KOPT-K1 (cell line): ENCODE measurements around the gene NRXN3.
"Not testable (repeated sequence)": the region's sequence is repeated elsewhere in the genome, so short reads cannot be mapped to it uniquely, and the experiment has no call there.

ENCODE experiments used
- H3K27ac ChIP-seq: fragments of 200-600 bp; sonication (generic); 2 replicates; pipeline ENCODE4 v1.5.1; 2016; ENCODE audit warnings: antibody characterized with exemption, mild to moderate bottlenecking, low read depth, low read length; ENCODE audit not compliant: poor library complexity, severe bottlenecking
- H3K36me3 ChIP-seq: fragments of 200-600 bp; sonication (generic); 2 replicates; pipeline ENCODE4 v1.5.1; 2017; ENCODE audit warnings: antibody characterized with exemption, mild to moderate bottlenecking, low read length, moderate library complexity; ENCODE audit not compliant: insufficient read depth
- H3K9me3 ChIP-seq: fragments of 200-600 bp; sonication (generic); 2 replicates; pipeline ENCODE4 v1.5.1; 2017; ENCODE audit warnings: antibody characterized with exemption, low read length, mild to moderate bottlenecking; ENCODE audit not compliant: insufficient read depth, poor library complexity, severe bottlenecking

Gene NRXN3

GRCh38 chr14:78530078-78530477 lies 359.9 kb downstream of the NRXN3 start:
- no peaks in the 10 kb centered on the region for H3K9me3 ChIP-seq
- H3K27ac ChIP-seq, result no peak overlapping the region
- no peaks in the 10 kb centered on the region for H3K36me3 ChIP-seq

GRCh38 chr14:78534141-78534540 lies 364.0 kb downstream of the NRXN3 start:
- no peak overlapping the region for H3K27ac ChIP-seq
- H3K36me3 ChIP-seq, result no peaks in the 10 kb centered on the region
- H3K9me3 ChIP-seq, result no peaks in the 10 kb centered on the region

- no peaks in the 10 kb centered on the region for H3K9me3 ChIP-seq
- H3K36me3 ChIP-seq, result no peaks in the 10 kb centered on the region
Observed at GRCh38 chr14:78535041-78535440, 364.9 kb downstream of the NRXN3 start.

GRCh38 chr14:78541788-78542187 lies 371.6 kb downstream of the NRXN3 start:
- not testable (repeated sequence) for H3K36me3 ChIP-seq

More at GRCh38 chr14:78535041-78535440, 364.9 kb downstream of the NRXN3 start:
- no peak overlapping the region for H3K27ac ChIP-seq

GRCh38 chr14:78543433-78543832 lies 373.3 kb downstream of the NRXN3 start:
- Histone ChIP-seq H3K27ac (no peak overlapping the region), H3K36me3 (no peaks in the 10 kb centered on the region), H3K9me3 (no peaks in the 10 kb centered on the region)

More at GRCh38 chr14:78541788-78542187, 371.6 kb downstream of the NRXN3 start:
- not testable (repeated sequence) for H3K9me3 ChIP-seq, H3K27ac ChIP-seq

GRCh38 chr14:78561074-78561473 lies 390.9 kb downstream of the NRXN3 start:
- H3K9me3 ChIP-seq, result no peaks in the 10 kb centered on the region
- H3K36me3 ChIP-seq, result no peaks in the 10 kb centered on the region
- H3K27ac ChIP-seq, result no peak overlapping the region

- no peaks in the 10 kb centered on the region for H3K9me3 ChIP-seq
- H3K27ac ChIP-seq, result no peak overlapping the region
- H3K36me3 ChIP-seq, result no peaks in the 10 kb centered on the region
Observed at GRCh38 chr14:78566026-78566858, 396.1 kb downstream of the NRXN3 start.

GRCh38 chr14:78566859-78567172 lies 396.6 kb downstream of the NRXN3 start:
- no peaks in the 10 kb centered on the region for H3K36me3 ChIP-seq
- H3K27ac ChIP-seq, result no peak overlapping the region
- no peaks in the 10 kb centered on the region for H3K9me3 ChIP-seq

GRCh38 chr14:78567343-78567742 lies 397.2 kb downstream of the NRXN3 start:
- H3K36me3 ChIP-seq, result no peaks in the 10 kb centered on the region
- no peak overlapping the region for H3K27ac ChIP-seq
- peaks cover under 1% of the 10 kb centered on the region for H3K9me3 ChIP-seq

- H3K27ac ChIP-seq, H3K36me3 ChIP-seq: not testable (repeated sequence)
- peaks cover 30% of the 10 kb centered on the region for H3K9me3 ChIP-seq
Observed at GRCh38 chr14:78573736-78574135, 403.6 kb downstream of the NRXN3 start.

- Histone ChIP-seq H3K9me3 (peaks cover 30% of the 10 kb centered on the region), H3K36me3 (no peaks in the 10 kb centered on the region), H3K27ac (no peak overlapping the region)
Observed at GRCh38 chr14:78576437-78577166, 406.4 kb downstream of the NRXN3 start.

GRCh38 chr14:78581229-78581628 lies 411.1 kb downstream of the NRXN3 start:
- Histone ChIP-seq H3K36me3 (no peaks in the 10 kb centered on the region), H3K9me3 (no peaks in the 10 kb centered on the region), H3K27ac (no peak overlapping the region)

GRCh38 chr14:78586681-78587080 lies 416.5 kb downstream of the NRXN3 start:
- Histone ChIP-seq H3K9me3 (no peaks in the 10 kb centered on the region), H3K36me3 (no peaks in the 10 kb centered on the region), H3K27ac (no peak overlapping the region)

GRCh38 chr14:78588906-78589305 lies 418.7 kb downstream of the NRXN3 start:
- Histone ChIP-seq H3K36me3 (no peaks in the 10 kb centered on the region), H3K27ac (no peak overlapping the region), H3K9me3 (no peaks in the 10 kb centered on the region)

- H3K9me3 ChIP-seq, result no peaks in the 10 kb centered on the region
- H3K27ac ChIP-seq, result no peak overlapping the region
- H3K36me3 ChIP-seq, result no peaks in the 10 kb centered on the region
Observed at GRCh38 chr14:78592616-78593219, 422.5 kb downstream of the NRXN3 start.
